Body of pancreas (tissue), 4 donors: ENCODE data around the gene TMEM244.

Experiments
- POLR2A ChIP-seq, 3 donors: fragments of 450-650 bp; IDR thresholded peaks; one replicate each; pipeline ENCODE4 v1.6.1; 2016; ENCODE audit warnings: antibody characterized with exemption in 3 of 3, mild to moderate bottlenecking in 2 of 3
- TF ChIP-seq, protein P1 (sequence below), 7 experiments: fragments of 450-650 bp in 4 of 7; fragments of 200-600 bp in 3 of 7; sonication (generic) in 3 of 7; IDR thresholded peaks; one replicate each; pipeline ENCODE4 v1.5.1; 2016 to 2019; ENCODE audit warnings: antibody characterized with exemption in 7 of 7

DNA sequence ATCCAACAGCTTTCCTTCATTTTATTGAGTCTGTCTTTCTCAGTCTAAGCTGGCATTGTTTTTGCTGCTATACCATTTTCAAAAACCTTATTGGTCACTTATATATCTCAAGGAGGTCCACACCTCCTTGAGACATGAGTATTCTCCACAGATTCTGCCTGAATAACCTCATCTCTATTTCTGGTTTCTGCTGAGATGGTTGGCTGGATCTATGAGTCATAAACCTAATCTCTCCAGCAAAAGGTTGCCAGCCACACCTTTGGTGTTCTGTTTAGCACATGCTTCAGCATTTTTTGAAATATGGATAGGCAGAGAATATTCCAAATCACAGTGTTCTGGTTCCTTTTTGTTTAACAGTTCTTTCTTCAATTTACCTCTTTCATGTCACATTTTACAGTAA lies 40.8 kb upstream of the TMEM244 start:
- TF ChIP-seq, protein P1, sequence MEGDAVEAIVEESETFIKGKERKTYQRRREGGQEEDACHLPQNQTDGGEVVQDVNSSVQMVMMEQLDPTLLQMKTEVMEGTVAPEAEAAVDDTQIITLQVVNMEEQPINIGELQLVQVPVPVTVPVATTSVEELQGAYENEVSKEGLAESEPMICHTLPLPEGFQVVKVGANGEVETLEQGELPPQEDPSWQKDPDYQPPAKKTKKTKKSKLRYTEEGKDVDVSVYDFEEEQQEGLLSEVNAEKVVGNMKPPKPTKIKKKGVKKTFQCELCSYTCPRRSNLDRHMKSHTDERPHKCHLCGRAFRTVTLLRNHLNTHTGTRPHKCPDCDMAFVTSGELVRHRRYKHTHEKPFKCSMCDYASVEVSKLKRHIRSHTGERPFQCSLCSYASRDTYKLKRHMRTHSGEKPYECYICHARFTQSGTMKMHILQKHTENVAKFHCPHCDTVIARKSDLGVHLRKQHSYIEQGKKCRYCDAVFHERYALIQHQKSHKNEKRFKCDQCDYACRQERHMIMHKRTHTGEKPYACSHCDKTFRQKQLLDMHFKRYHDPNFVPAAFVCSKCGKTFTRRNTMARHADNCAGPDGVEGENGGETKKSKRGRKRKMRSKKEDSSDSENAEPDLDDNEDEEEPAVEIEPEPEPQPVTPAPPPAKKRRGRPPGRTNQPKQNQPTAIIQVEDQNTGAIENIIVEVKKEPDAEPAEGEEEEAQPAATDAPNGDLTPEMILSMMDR (IDR thresholded peaks at IDR 0.05), result no peak
- no peak for TF ChIP-seq POLR2A (IDR thresholded peaks at IDR 0.05)
